CD4-positive, CD25-positive, alpha-beta regulatory T cell (primary cell): ENCODE results near the gene TRPC6. TPM values are rescaled to one million over a fixed set of nuclear protein-coding genes. Genes with fewer than 3 reads are reported as not detected.

Source experiments
- ATAC-seq, 2 donors: fragments of 150-1000 bp; cut with Tn5 transposase; one replicate each; pipeline ENCODE4 v1.10.0; 2021; ENCODE audit warnings: low read depth in 2 of 2, moderate number of reproducible peaks in 2 of 2, moderate library complexity in 1 of 2
- DNase-seq, 3 donors: peaks; one replicate each; pipeline versions ENCODE4 v3.0.0 to v3.0.0-alpha.2; 2012 to 2022; ENCODE audit warnings: mixed read lengths in 1 of 3
- H3K27ac ChIP-seq: one replicate; pipeline ENCODE4 v1.7.0; 2013; ENCODE audit warnings: mild to moderate bottlenecking, low read length; ENCODE audit not compliant: insufficient read depth, poor library complexity, severe bottlenecking
- H3K27me3 ChIP-seq: one replicate; pipeline ENCODE4 v1.7.0; 2013; ENCODE audit warnings: low read length; ENCODE audit not compliant: control insufficient read depth, insufficient read depth
- H3K36me3 ChIP-seq: one replicate; pipeline ENCODE4 v1.7.0; 2013; ENCODE audit warnings: mild to moderate bottlenecking, low read length, moderate library complexity; ENCODE audit not compliant: control insufficient read depth, insufficient read depth
- H3K4me1 ChIP-seq: 2 replicates; pipeline ENCODE4 v1.7.0; 2013; ENCODE audit warnings: mild to moderate bottlenecking, low read length; ENCODE audit not compliant: insufficient read depth, control insufficient read depth, poor library complexity, severe bottlenecking
- H3K4me3 ChIP-seq: one replicate; pipeline ENCODE4 v1.7.0; 2013; ENCODE audit warnings: low read depth, mild to moderate bottlenecking, low read length, moderate library complexity
- H3K9me3 ChIP-seq, 2 experiments: 1 replicate in 1 of 2; 2 replicates in 1 of 2; pipeline ENCODE4 v1.7.0; 2013; ENCODE audit warnings: low read length in 2 of 2, mild to moderate bottlenecking in 1 of 2, moderate library complexity in 1 of 2; ENCODE audit not compliant: control insufficient read depth in 2 of 2
- H3K27ac Mint-ChIP-seq, 3 donors: one replicate each; pipeline ENCODE4 v1.8.0; 2020 to 2022; ENCODE audit warnings: mild to moderate bottlenecking in 3 of 3, mixed read lengths in 3 of 3, moderate library complexity in 2 of 3
- H3K27me3 Mint-ChIP-seq: one replicate; pipeline ENCODE4 v1.8.0; 2022; ENCODE audit warnings: mild to moderate bottlenecking, mixed read lengths
- H3K36me3 Mint-ChIP-seq: one replicate; pipeline ENCODE4 v1.8.0; 2020; ENCODE audit warnings: mixed read lengths
- H3K4me1 Mint-ChIP-seq, 4 donors: one replicate each; pipeline ENCODE4 v1.8.0; 2020 to 2022; ENCODE audit warnings: mixed read lengths in 4 of 4, mild to moderate bottlenecking in 1 of 4
- H3K4me3 Mint-ChIP-seq, 4 donors: one replicate each; pipeline ENCODE4 v1.8.0; 2020 to 2022; ENCODE audit warnings: mild to moderate bottlenecking in 4 of 4, mixed read lengths in 4 of 4, moderate library complexity in 3 of 4
- H3K9me3 Mint-ChIP-seq, 7 donors: one replicate each; pipeline ENCODE4 v1.8.0; 2020 to 2022; ENCODE audit warnings: mixed read lengths in 7 of 7, mild to moderate bottlenecking in 3 of 7, moderate library complexity in 2 of 7
- polyA plus RNA-seq, 4 donors: library from polyadenylated mRNA; unstranded; fragments of 300-500 nt; fragmentation: Illumina TruSeq; gene quantifications; one replicate each; pipeline ENCODE4 v1.2.3, GENCODE V29; 2021
- total RNA-seq: library from RNA; stranded (reverse); gene quantifications from one replicate; pipeline ENCODE4 v1.2.3, GENCODE V29; 2022

Gene TRPC6
- not detected for total RNA-seq
- not detected for polyA plus RNA-seq

GRCh38 chr11:101583251-101584128 is at the start of gene TRPC6:
Gene TRPC6, minus strand, starts transcription at chr11:101584007. Its CDS starts 504 bp downstream, at chr11:101583503.
- no peak for DNase-seq
- Mint-ChIP-seq H3K27ac (no peak within 1 kb of the TSS), H3K9me3 (peaks cover 0 to 22% (median 2%) of the 10 kb centered on the region in 7 donors), H3K4me1 (no peaks in the 10 kb centered on the region), H3K36me3 (no peaks in the 10 kb centered on the region), H3K4me3 (no peak within 1 kb of the TSS), H3K27me3 (peaks cover 11% of the 10 kb centered on the region)
- no peak within 1 kb of the TSS for H3K27ac ChIP-seq
- no peaks in the 10 kb centered on the region for H3K9me3 ChIP-seq
- ATAC-seq = no peak
- H3K4me3 ChIP-seq = no peak within 1 kb of the TSS
- H3K27me3 ChIP-seq = no peaks in the 10 kb centered on the region
- H3K4me1 ChIP-seq = no peaks in the 10 kb centered on the region
- no peaks in the 10 kb centered on the region for H3K36me3 ChIP-seq

DNA sequence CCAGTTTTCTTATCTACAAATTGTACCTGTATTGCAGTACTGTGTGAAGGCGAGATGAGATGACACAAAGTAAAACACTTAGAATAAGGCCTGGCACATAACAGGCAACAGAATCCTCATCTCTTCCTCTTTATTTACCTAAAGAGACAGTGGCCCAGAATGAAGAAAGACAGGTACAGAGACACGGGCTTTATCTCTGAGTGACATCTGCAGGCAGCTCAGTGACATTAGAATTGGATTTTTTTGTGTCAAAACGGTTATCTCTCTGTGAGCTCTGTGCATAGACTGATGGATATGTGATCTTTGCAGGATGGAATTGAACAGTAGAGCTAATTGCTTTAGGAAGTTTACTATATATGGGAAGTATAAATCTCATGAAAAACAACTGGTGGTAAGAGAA is 36.2 kb upstream of the TRPC6 start:
- H3K4me1 Mint-ChIP-seq = no peaks in the 10 kb centered on the region

GRCh38 chr11:101618709-101619108 is 34.9 kb upstream of the TRPC6 start:
- no peak for DNase-seq

More for the DNA sequence above, 36.2 kb upstream of the TRPC6 start:
- ATAC-seq = no peak
- H3K27ac ChIP-seq = no peak overlapping the region
- no peaks in the 10 kb centered on the region for H3K4me1 ChIP-seq
- Mint-ChIP-seq H3K4me3 (no peak overlapping the region), H3K9me3 (peaks cover 0 to 11% (median 2%) of the 10 kb centered on the region in 7 donors), H3K27me3 (no peaks in the 10 kb centered on the region), H3K36me3 (no peaks in the 10 kb centered on the region), H3K27ac (no peak overlapping the region)
- H3K36me3 ChIP-seq = no peaks in the 10 kb centered on the region
- H3K27me3 ChIP-seq = no peaks in the 10 kb centered on the region
- no peaks in the 10 kb centered on the region for H3K9me3 ChIP-seq
- no peak for DNase-seq
- H3K4me3 ChIP-seq = no peak overlapping the region

DNA sequence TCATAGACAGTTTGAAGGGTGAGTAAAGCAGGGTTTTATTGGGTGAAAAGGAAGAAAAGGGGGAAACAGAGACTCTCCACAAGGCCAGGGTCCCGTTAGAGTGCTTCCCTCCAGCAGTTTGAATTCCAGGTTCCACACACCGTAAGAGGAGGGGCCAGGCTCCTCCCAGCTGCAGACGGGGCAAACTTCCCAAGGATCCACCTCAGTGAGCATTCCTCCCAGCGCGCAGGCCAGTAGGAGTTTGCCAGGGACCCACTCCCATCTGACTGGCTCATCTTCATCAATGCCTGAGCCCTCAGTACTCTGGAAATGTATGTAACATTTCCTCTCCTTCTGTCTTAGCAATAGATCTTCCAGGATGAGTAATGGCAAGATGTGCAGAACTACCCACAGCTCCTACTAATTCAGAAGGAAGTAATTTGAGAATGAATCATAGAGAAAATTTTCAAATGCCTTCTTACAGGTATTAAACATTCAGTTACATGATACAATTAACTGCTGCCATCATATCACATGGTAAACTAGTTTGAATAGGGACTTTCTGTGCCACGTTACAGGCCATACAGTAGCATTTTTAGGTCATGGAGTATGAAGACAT is 34.0 kb upstream of the TRPC6 start:
- Mint-ChIP-seq H3K27ac (no peak overlapping the region), H3K36me3 (no peaks in the 10 kb centered on the region), H3K4me3 (no peak overlapping the region), H3K27me3 (no peaks in the 10 kb centered on the region), H3K9me3 (peaks cover 0 to 22% (median 2%) of the 10 kb centered on the region in 7 donors), H3K4me1 (no peaks in the 10 kb centered on the region)
- ATAC-seq (no peak), DNase-seq (no peak)
- no peaks in the 10 kb centered on the region for H3K36me3 ChIP-seq
- no peaks in the 10 kb centered on the region for H3K27me3 ChIP-seq
- H3K9me3 ChIP-seq = no peaks in the 10 kb centered on the region
- no peaks in the 10 kb centered on the region for H3K4me1 ChIP-seq
- no peak overlapping the region for H3K4me3 ChIP-seq
- H3K27ac ChIP-seq = no peak overlapping the region

More at GRCh38 chr11:101618709-101619108, 34.9 kb upstream of the TRPC6 start:
- Histone ChIP-seq H3K4me3 (no peak overlapping the region), H3K9me3 (no peaks in the 10 kb centered on the region), H3K27ac (no peak overlapping the region), H3K36me3 (no peaks in the 10 kb centered on the region), H3K27me3 (no peaks in the 10 kb centered on the region), H3K4me1 (no peaks in the 10 kb centered on the region)
- Mint-ChIP-seq H3K27ac (no peak overlapping the region), H3K9me3 (peaks cover 0 to 22% (median 2%) of the 10 kb centered on the region in 7 donors), H3K27me3 (no peaks in the 10 kb centered on the region), H3K4me3 (no peak overlapping the region), H3K4me1 (no peaks in the 10 kb centered on the region), H3K36me3 (no peaks in the 10 kb centered on the region)
- no peak for ATAC-seq

DNA sequence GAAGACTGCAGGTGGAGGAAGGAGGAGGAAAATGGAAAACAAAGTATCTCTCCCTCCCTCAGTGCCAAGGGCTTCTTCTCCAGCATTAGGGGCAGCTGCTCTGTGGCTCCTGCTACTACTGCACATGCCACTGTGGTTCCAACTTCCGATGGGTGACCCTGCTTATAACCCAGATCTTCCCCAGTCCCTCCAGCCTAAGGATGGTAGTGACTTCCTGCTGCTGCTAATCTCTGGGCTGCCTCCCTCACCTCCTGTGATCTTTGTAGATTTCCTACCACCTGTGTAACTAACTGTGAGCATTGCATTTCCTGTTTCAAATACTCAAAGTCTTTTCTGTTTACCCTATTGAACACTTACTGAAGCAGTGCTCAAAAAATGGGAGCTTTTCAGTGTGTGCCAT is 28.7 kb upstream of the TRPC6 start:
- no peaks in the 10 kb centered on the region for H3K9me3 ChIP-seq
- H3K4me3 Mint-ChIP-seq = peak overlapping the region in 1 of 4 donors; percentile 71
- H3K4me1 ChIP-seq = no peaks in the 10 kb centered on the region
- no peak for DNase-seq
- no peaks in the 10 kb centered on the region for H3K36me3 ChIP-seq
- H3K9me3 Mint-ChIP-seq = peaks cover 2 to 12% (median 5%) of the 10 kb centered on the region in 7 donors
- H3K27me3 Mint-ChIP-seq = no peaks in the 10 kb centered on the region
- H3K27ac ChIP-seq = no peak overlapping the region
- no peak overlapping the region for H3K4me3 ChIP-seq
- no peaks in the 10 kb centered on the region for H3K4me1 Mint-ChIP-seq
- ATAC-seq = no peak
- H3K27ac Mint-ChIP-seq = no peak overlapping the region
- no peaks in the 10 kb centered on the region for H3K36me3 Mint-ChIP-seq
- no peaks in the 10 kb centered on the region for H3K27me3 ChIP-seq

DNA sequence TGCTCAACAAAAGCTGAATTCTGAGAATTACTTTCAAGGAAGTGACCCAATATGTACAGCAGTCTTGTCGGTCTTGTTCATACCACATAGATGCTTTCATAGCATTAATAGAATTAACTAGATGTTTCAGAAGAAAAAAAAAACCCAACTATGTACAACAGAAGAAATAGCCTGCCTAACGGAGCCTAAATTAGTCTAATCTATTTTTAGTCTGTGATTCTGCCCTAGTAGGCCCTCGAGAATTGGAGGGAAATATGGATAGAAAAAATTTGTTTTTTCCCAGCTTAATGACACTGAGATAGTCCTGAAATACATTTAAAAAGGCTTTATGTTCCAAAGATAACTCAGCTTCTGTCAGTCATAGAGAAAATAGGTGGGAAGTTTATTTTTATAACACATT is 17.1 kb upstream of the TRPC6 start:
- Mint-ChIP-seq H3K27ac (no peak overlapping the region), H3K4me1 (no peaks in the 10 kb centered on the region), H3K27me3 (no peaks in the 10 kb centered on the region), H3K4me3 (no peak overlapping the region), H3K9me3 (peaks cover 0 to 9% (median 3%) of the 10 kb centered on the region in 7 donors), H3K36me3 (no peaks in the 10 kb centered on the region)
- Histone ChIP-seq H3K9me3 (no peaks in the 10 kb centered on the region), H3K4me1 (no peaks in the 10 kb centered on the region), H3K36me3 (no peaks in the 10 kb centered on the region), H3K27me3 (no peaks in the 10 kb centered on the region), H3K27ac (no peak overlapping the region), H3K4me3 (no peak overlapping the region)
- DNase-seq (no peak), ATAC-seq (no peak)

DNA sequence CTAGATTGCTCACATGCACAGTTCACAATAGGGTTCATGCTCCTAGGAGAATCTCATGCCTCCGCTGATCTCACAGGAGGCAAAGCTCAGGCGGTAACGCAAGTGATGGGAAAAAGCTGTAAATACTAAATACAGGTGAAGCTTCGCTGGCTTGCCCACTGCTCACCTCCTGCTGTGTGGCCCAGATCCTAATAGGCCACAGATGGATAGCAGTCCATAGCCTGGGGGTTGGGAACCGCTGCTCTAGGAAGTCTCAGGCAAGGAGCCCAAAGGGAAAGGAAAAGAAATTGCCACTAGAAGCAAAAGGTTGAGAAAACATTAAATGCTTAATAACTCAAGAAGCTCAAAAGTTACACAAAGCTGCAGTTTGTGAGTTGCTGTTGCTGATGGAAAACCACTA is 3.2 kb upstream of the TRPC6 start:
- ATAC-seq (no peak), DNase-seq (no peak)
- H3K4me3 Mint-ChIP-seq = no peak overlapping the region
- H3K4me3 ChIP-seq = no peak overlapping the region
- H3K4me1 ChIP-seq = no peaks in the 10 kb centered on the region
- H3K27ac Mint-ChIP-seq = no peak overlapping the region
- H3K36me3 ChIP-seq = no peaks in the 10 kb centered on the region
- H3K27ac ChIP-seq = no peak overlapping the region
- H3K9me3 Mint-ChIP-seq = peaks cover 0 to 8% (median 2%) of the 10 kb centered on the region in 7 donors
- peaks cover 4% of the 10 kb centered on the region for H3K27me3 Mint-ChIP-seq
- H3K36me3 Mint-ChIP-seq = no peaks in the 10 kb centered on the region
- no peaks in the 10 kb centered on the region for H3K9me3 ChIP-seq
- no peaks in the 10 kb centered on the region for H3K4me1 Mint-ChIP-seq
- H3K27me3 ChIP-seq = no peaks in the 10 kb centered on the region
